ENCODE measurements around the gene SLC25A22.

The SLC25A22 gene

GRCh38 chr11:777288-778255 lies 20.5 kb downstream of the SLC25A22 start, which contains the start of gene GATD1:
TSS of gene GATD1 (minus strand) at chr11:777487. CDS start at chr11:777462, 25 bp downstream.
- TF ChIP-seq REST (IDR thresholded peaks at IDR 0.05; ENCODE audit: low read depth) (no peak), YY1 (IDR thresholded peaks at IDR 0.05; ENCODE audit: low read depth) (peak; percentile 85), CREB1 (IDR thresholded peaks at IDR 0.05; ENCODE audit: low read depth) (no peak), RAD21 (IDR thresholded peaks at IDR 0.05; ENCODE audit: low read depth) (no peak), ZBTB7A (IDR thresholded peaks at IDR 0.05; ENCODE audit: low read depth) (peak; percentile 24; the same call in 1 of the 2 replicates), FOXM1 (IDR thresholded peaks at IDR 0.05; ENCODE audit: borderline replicate concordance, low read depth) (no peak), TAF1 (IDR thresholded peaks at IDR 0.05; ENCODE audit: low read depth) (peak; percentile 39; the same call in 1 of the 2 replicates), EGR1 (IDR thresholded peaks at IDR 0.05) (0 out of 2 replicates have a peak, but pooled peaks have one; percentile 28), NFIC (IDR thresholded peaks at IDR 0.05) (no peak), TEAD4 (IDR thresholded peaks at IDR 0.05) (no peak), TCF12 (IDR thresholded peaks at IDR 0.05; ENCODE audit: low read depth) (no peak; the same call in 1 of the 2 replicates), MAX (IDR thresholded peaks at IDR 0.05) (peak; percentile 39), USF1 (IDR thresholded peaks at IDR 0.05) (peak; percentile 95)

- TF ChIP-seq TAF1 (IDR thresholded peaks at IDR 0.05; ENCODE audit: low read depth) = 0 out of 2 replicates have a peak, but pooled peaks have one; percentile 17
- TF ChIP-seq TEAD4 (IDR thresholded peaks at IDR 0.05) = no peak
- no peak for TF ChIP-seq USF1 (IDR thresholded peaks at IDR 0.05)
- TF ChIP-seq EGR1 (IDR thresholded peaks at IDR 0.05) = no peak
- TF ChIP-seq RAD21 (IDR thresholded peaks at IDR 0.05; ENCODE audit: low read depth) = no peak
- TF ChIP-seq CREB1 (IDR thresholded peaks at IDR 0.05; ENCODE audit: low read depth) = no peak
- peak; percentile 90; the same call in 1 of the 2 replicates for TF ChIP-seq ZBTB7A (IDR thresholded peaks at IDR 0.05; ENCODE audit: low read depth)
- peak; percentile 36 for TF ChIP-seq MAX (IDR thresholded peaks at IDR 0.05)
- TF ChIP-seq TCF12 (IDR thresholded peaks at IDR 0.05; ENCODE audit: low read depth) = no peak
- TF ChIP-seq CEBPB (IDR thresholded peaks at IDR 0.05) = no peak
- TF ChIP-seq REST (IDR thresholded peaks at IDR 0.05; ENCODE audit: low read depth) = no peak
- TF ChIP-seq NFIC (IDR thresholded peaks at IDR 0.05) = no peak
- no peak for TF ChIP-seq FOXM1 (IDR thresholded peaks at IDR 0.05; ENCODE audit: borderline replicate concordance, low read depth)
- TF ChIP-seq YY1 (IDR thresholded peaks at IDR 0.05; ENCODE audit: low read depth) = no peak
- TF ChIP-seq EP300 (IDR thresholded peaks at IDR 0.05; ENCODE audit: borderline replicate concordance) = no peak
Observed at GRCh38 chr11:776561-777287, 21.4 kb downstream of the SLC25A22 start.

GRCh38 chr11:776263-776560 lies 21.9 kb downstream of the SLC25A22 start:
- TF ChIP-seq CEBPB (IDR thresholded peaks at IDR 0.05) (no peak), ZBTB7A (IDR thresholded peaks at IDR 0.05; ENCODE audit: low read depth) (no peak)

- TF ChIP-seq ZBTB7A (IDR thresholded peaks at IDR 0.05; ENCODE audit: low read depth) (no peak), REST (IDR thresholded peaks at IDR 0.05; ENCODE audit: low read depth) (no peak), MAX (IDR thresholded peaks at IDR 0.05) (no peak), EGR1 (IDR thresholded peaks at IDR 0.05) (no peak), CEBPB (IDR thresholded peaks at IDR 0.05) (no peak), RAD21 (IDR thresholded peaks at IDR 0.05; ENCODE audit: low read depth) (no peak), TCF12 (IDR thresholded peaks at IDR 0.05; ENCODE audit: low read depth) (no peak), CREB1 (IDR thresholded peaks at IDR 0.05; ENCODE audit: low read depth) (no peak), NFIC (IDR thresholded peaks at IDR 0.05) (no peak), USF1 (IDR thresholded peaks at IDR 0.05) (no peak), TAF1 (IDR thresholded peaks at IDR 0.05; ENCODE audit: low read depth) (no peak), YY1 (IDR thresholded peaks at IDR 0.05; ENCODE audit: low read depth) (no peak), TEAD4 (IDR thresholded peaks at IDR 0.05) (no peak), FOXM1 (IDR thresholded peaks at IDR 0.05; ENCODE audit: borderline replicate concordance, low read depth) (no peak), EP300 (IDR thresholded peaks at IDR 0.05; ENCODE audit: borderline replicate concordance) (no peak)
Observed at GRCh38 chr11:774873-775592, 23.0 kb downstream of the SLC25A22 start.
